Suprapubic skin (tissue), 4 donors: ENCODE results near the gene ANKS1A.

Experiments used
- EP300 ChIP-seq: sonication (generic); formaldehyde crosslinking; IDR thresholded peaks from one replicate; pipeline ENCODE4 v1.6.1; 2017; ENCODE audit warnings: antibody characterized with exemption
- POLR2AphosphoS5 ChIP-seq, 3 donors: sonication (generic); formaldehyde crosslinking; IDR thresholded peaks; one replicate each; pipeline ENCODE4 v1.6.1; 2017; ENCODE audit warnings: antibody characterized with exemption in 3 of 3
- TF ChIP-seq, protein P1 (sequence below), 2 donors: fragments of 200-600 bp in 1 of 2; fragments of 450-650 bp in 1 of 2; sonication (generic) in 1 of 2; IDR thresholded peaks; one replicate each; pipeline ENCODE4 v1.5.1; 2016 to 2019; ENCODE audit warnings: antibody characterized with exemption in 2 of 2, mild to moderate bottlenecking in 1 of 2, moderate library complexity in 1 of 2

DNA sequence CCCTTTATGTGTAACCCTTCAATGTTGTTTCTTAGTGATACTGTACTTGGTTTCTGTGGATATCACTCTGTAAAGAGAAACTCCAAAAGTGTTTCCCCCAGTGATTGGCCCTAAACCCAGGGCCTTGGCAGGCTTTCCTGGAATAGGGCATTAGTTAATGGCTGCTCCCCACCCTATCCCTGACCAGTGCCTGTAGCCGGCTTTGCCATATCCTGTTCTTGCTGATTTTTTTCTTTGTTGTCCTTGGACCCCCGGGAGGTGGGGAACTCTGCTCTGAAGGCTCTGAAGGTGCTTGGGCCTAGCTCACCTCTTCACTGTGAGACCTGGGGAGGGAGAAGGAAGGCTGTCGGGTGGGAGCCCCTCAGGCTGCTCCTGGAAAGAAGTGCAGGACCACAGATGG is 131.9 kb downstream of the ANKS1A start:
- TF ChIP-seq EP300 (no peak), POLR2AphosphoS5 (IDR thresholded peaks at IDR 0.05) (no peak)
- TF ChIP-seq, protein P1, sequence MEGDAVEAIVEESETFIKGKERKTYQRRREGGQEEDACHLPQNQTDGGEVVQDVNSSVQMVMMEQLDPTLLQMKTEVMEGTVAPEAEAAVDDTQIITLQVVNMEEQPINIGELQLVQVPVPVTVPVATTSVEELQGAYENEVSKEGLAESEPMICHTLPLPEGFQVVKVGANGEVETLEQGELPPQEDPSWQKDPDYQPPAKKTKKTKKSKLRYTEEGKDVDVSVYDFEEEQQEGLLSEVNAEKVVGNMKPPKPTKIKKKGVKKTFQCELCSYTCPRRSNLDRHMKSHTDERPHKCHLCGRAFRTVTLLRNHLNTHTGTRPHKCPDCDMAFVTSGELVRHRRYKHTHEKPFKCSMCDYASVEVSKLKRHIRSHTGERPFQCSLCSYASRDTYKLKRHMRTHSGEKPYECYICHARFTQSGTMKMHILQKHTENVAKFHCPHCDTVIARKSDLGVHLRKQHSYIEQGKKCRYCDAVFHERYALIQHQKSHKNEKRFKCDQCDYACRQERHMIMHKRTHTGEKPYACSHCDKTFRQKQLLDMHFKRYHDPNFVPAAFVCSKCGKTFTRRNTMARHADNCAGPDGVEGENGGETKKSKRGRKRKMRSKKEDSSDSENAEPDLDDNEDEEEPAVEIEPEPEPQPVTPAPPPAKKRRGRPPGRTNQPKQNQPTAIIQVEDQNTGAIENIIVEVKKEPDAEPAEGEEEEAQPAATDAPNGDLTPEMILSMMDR (IDR thresholded peaks at IDR 0.05), result no peak
